K562 (cell line): Measurements from ENCODE around the gene KRABD2.
"Not testable (repeated sequence)": the region's sequence is repeated elsewhere in the genome, so short reads cannot be mapped to it uniquely, and the experiment has no call there.

Source experiments
- ATAC-seq: fragments of 200-7000 bp; cut with Tn5 transposase; 3 replicates; pipeline ENCODE4 v1.9.1; 2020; ENCODE audit warnings: moderate library complexity
- BruUV-seq: library from RNA; stranded (reverse); fragments of 400-500 nt; replicated peaks from 2 replicates; lab custom pipeline; 2021; lab: Mats Ljungman, UMichigan
- CTCF ChIA-PET: fragments of 300-600 bp; formaldehyde crosslinking; extraction: SDS; loops from one replicate; lab custom pipeline; 2021; ENCODE audit warnings: low intra/inter-chr PET ratio; lab: Yijun Ruan, JAX
- POLR2A ChIA-PET: fragments of 300-600, 350-650 bp; sonication (Branson Sonifier 250); formaldehyde crosslinking; extraction: SDS; loops from one replicate; lab custom pipeline; 2021; ENCODE audit warnings: antibody characterized with exemption, inconsistent platforms; lab: Yijun Ruan, JAX
- DNase-seq, 4 experiments: peaks; one replicate each; pipeline versions ENCODE4 v3.0.0 to v3.0.0-alpha.2; 2011 to 2018; ENCODE audit warnings: low spot score in 3 of 4, mixed read lengths in 3 of 4; ENCODE audit errors: extremely low read depth in 1 of 4
- FAIRE-seq: peaks from 2 replicates; lab custom pipeline; 2011; peaks lifted over from hg19 to GRCh38; lab: Jason Lieb, UNC
- H2AFZ ChIP-seq: 2 replicates; pipeline ENCODE4 v1.6.0; 2011; ENCODE audit warnings: low read depth, low read length, control low read depth, inconsistent platforms
- H3K27ac ChIP-seq: fragments of 200-600 bp; 3 replicates; pipeline ENCODE4 v1.8.0; 2011; ENCODE audit warnings: low read depth, mild to moderate bottlenecking, control low read depth, inconsistent platforms, low read length, moderate library complexity, mixed read lengths; ENCODE audit errors: extremely low read depth
- H3K27me3 ChIP-seq, 2 experiments: fragments of 300-600 bp in 1 of 2; 2 replicates in 1 of 2; 3 replicates in 1 of 2; pipeline versions ENCODE4 v1.6.0 to v1.8.0; 2011; ENCODE audit warnings: inconsistent platforms in 2 of 2, low read length in 2 of 2, mild to moderate bottlenecking in 1 of 2, mixed read lengths in 1 of 2, moderate library complexity in 1 of 2; ENCODE audit not compliant: control insufficient read depth in 2 of 2, insufficient read depth in 2 of 2
- H3K36me3 ChIP-seq: fragments of 300-600 bp; 3 replicates; pipeline ENCODE4 v1.8.0; 2011; ENCODE audit warnings: mild to moderate bottlenecking, low read length, inconsistent platforms; ENCODE audit not compliant: control insufficient read depth, insufficient read depth
- H3K4me1 ChIP-seq, 2 experiments: fragments of 200-600 bp in 1 of 2; replicated peaks in 1 of 2; 2 replicates in 1 of 2; 3 replicates in 1 of 2; pipeline versions ENCODE4 v1.5.1 to v1.8.0; 2011; ENCODE audit warnings: inconsistent platforms in 2 of 2, low read length in 2 of 2, mild to moderate bottlenecking in 1 of 2, mixed read lengths in 1 of 2, moderate library complexity in 1 of 2; ENCODE audit not compliant: control insufficient read depth in 2 of 2, insufficient read depth in 2 of 2
- H3K4me2 ChIP-seq: 2 replicates; pipeline ENCODE4 v1.6.1; 2011; ENCODE audit warnings: low read length, control low read depth, inconsistent platforms, mixed read lengths; ENCODE audit not compliant: insufficient read depth
- H3K4me3 ChIP-seq: fragments of 200-600 bp; sonication (generic), shearing (Covaris generic); 2 replicates; pipeline ENCODE4 v1.5.1; 2016; ENCODE audit warnings: control low read depth, inconsistent platforms
- H3K79me2 ChIP-seq: fragments of 200-600 bp; 3 replicates; pipeline ENCODE4 v1.8.0; 2011; ENCODE audit warnings: low read length, inconsistent platforms; ENCODE audit not compliant: control insufficient read depth, insufficient read depth
- H3K9ac ChIP-seq, 2 experiments: 2 replicates each; pipeline versions ENCODE4 v1.6.0 to v1.6.1; 2011; ENCODE audit warnings: low read depth in 2 of 2, low read length in 2 of 2, control low read depth in 1 of 2, inconsistent platforms in 1 of 2, mild to moderate bottlenecking in 1 of 2, mixed read lengths in 1 of 2; ENCODE audit not compliant: insufficient read depth in 1 of 2
- H3K9me1 ChIP-seq: one replicate; pipeline ENCODE4 v1.6.0; 2011; ENCODE audit warnings: inconsistent platforms, mild to moderate bottlenecking, low read length, moderate library complexity; ENCODE audit not compliant: control insufficient read depth, insufficient read depth
- H3K9me3 ChIP-seq: replicated peaks from 2 replicates; pipeline ENCODE4 v1.5.1; 2011; ENCODE audit warnings: low read depth, low read length, inconsistent platforms; ENCODE audit not compliant: control insufficient read depth, insufficient read depth
- H4K20me1 ChIP-seq: replicated peaks from 2 replicates; pipeline ENCODE4 v1.6.1; 2011; ENCODE audit warnings: low read length, inconsistent platforms, mixed read lengths; ENCODE audit not compliant: control insufficient read depth, insufficient read depth
- CC2D1A ChIP-seq: fragments of 450-650 bp; IDR thresholded peaks from 2 replicates; pipeline ENCODE4 v1.6.1; 2017; ENCODE audit warnings: mild to moderate bottlenecking
- NFIC ChIP-seq: fragments of 450-650 bp; IDR thresholded peaks from 2 replicates; pipeline ENCODE4 v1.6.1; 2017; ENCODE audit warnings: mild to moderate bottlenecking, inconsistent platforms
- PURB ChIP-seq: sonication (generic); formaldehyde crosslinking; IDR thresholded peaks from 2 replicates; pipeline ENCODE4 v1.9.0; 2021; ENCODE audit warnings: low read depth, mild to moderate bottlenecking, missing genetic modification reagents
- WGBS: fragments of 100-300 bp; shearing (Covaris generic); methylation state at CpG from one replicate; pipeline ENCODE4 v1.1.6; 2016; ENCODE audit warnings: low coverage, mixed read lengths; ENCODE audit not compliant: insufficient coverage; ENCODE audit errors: missing lambda C conversion rate; 5-methylcytosine and 5-hydroxymethylcytosine counted together
- in situ Hi-C: fragments of 300-500 bp; cut with MboI; formaldehyde crosslinking; loops from 4 replicates; pipeline ENCODE4 v1.15.0; 2018; ENCODE audit warnings: inconsistent platforms, mixed read lengths
- intact Hi-C: fragments of 100-400 bp; cut with micrococcal nuclease; formaldehyde crosslinking; loops from 2 replicates; pipeline ENCODE4 v1.14.2; 2022
- TF ChIP-seq, protein P1 (sequence below), 2 experiments: IDR thresholded peaks; 2 replicates each; pipeline ENCODE4 v1.6.1; 2012; ENCODE audit warnings: improper control_type of control experiment in 2 of 2, low read depth in 2 of 2, low read length in 2 of 2, borderline replicate concordance in 1 of 2

The KRABD2 gene

DNA sequence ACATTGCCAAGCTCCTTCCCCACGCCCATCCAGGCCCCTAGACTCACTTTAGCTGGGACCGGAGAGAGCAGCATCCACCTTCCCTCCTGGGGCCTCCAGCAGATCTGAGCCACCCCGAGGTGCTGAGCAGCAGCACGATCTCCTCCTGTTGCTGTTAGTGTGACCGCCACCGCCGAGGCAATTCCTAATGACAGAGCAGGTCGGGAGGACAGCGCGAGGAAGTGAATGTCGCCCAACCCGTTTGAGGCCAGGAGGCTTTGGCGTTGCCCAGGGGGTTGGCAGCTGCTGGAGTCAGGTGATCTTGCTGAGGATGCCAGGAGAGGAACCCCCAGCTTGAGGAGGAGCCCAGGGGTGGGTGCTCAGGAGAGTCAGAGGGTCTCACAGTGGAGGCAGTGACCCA, 21.1 kb upstream of the KRABD2 start, which contains the start of gene RNF222:
TSS of gene RNF222 (minus strand) at position 192 of the 400 bp plus-strand sequence. CDS start 4,366 bp downstream, outside the sequence.
- no peak for DNase-seq
- no peaks in the 10 kb centered on the region for H3K79me2 ChIP-seq
- no TSS peak for BruUV-seq
- WGBS, result 5% methylated on average over 11 of the region's 13 CpGs
- H3K27me3 ChIP-seq, result peaks cover 0 to 19% of the 10 kb centered on the region in 2 experiments; a peak in 3 of 5 replicates
- H3K9me3 ChIP-seq, result no peaks in the 10 kb centered on the region
- H3K9ac ChIP-seq, result peak within 1 kb of the TSS in 1 of 2 experiments; percentile 77; a peak in 2 of 4 replicates
- H3K9me1 ChIP-seq, result no peaks in the 10 kb centered on the region
- in situ Hi-C loops (loop anchor here (25.0 kb wide), 1 partner anchor 1140 kb away; no protein-coding TSS in a partner anchor), intact Hi-C loops (no loop called here)
- no peak within 1 kb of the TSS for H3K4me2 ChIP-seq
- FAIRE-seq, result no peak
- peak; percentile 47; the same call in 1 of the 3 replicates for ATAC-seq
- TF ChIP-seq, protein P1, sequence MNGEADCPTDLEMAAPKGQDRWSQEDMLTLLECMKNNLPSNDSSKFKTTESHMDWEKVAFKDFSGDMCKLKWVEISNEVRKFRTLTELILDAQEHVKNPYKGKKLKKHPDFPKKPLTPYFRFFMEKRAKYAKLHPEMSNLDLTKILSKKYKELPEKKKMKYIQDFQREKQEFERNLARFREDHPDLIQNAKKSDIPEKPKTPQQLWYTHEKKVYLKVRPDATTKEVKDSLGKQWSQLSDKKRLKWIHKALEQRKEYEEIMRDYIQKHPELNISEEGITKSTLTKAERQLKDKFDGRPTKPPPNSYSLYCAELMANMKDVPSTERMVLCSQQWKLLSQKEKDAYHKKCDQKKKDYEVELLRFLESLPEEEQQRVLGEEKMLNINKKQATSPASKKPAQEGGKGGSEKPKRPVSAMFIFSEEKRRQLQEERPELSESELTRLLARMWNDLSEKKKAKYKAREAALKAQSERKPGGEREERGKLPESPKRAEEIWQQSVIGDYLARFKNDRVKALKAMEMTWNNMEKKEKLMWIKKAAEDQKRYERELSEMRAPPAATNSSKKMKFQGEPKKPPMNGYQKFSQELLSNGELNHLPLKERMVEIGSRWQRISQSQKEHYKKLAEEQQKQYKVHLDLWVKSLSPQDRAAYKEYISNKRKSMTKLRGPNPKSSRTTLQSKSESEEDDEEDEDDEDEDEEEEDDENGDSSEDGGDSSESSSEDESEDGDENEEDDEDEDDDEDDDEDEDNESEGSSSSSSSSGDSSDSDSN (IDR thresholded peaks at IDR 0.05; ENCODE audit: borderline replicate concordance in 1 of 2, low read depth in 2 of 2, low read length in 2 of 2), result no peak
- no peak for TF ChIP-seq CC2D1A
- no peak for TF ChIP-seq PURB
- TF ChIP-seq NFIC, result peak; percentile 67; the same call in 1 of the 2 replicates
- no peak within 1 kb of the TSS for H2AFZ ChIP-seq
- no peaks in the 10 kb centered on the region for H3K36me3 ChIP-seq
- no peaks in the 10 kb centered on the region for H4K20me1 ChIP-seq
- ChIA-PET POLR2A (interaction anchor here (1.1 kb wide), 1 partner anchor 14 kb away, joined by 4 read pairs; no protein-coding TSS in a partner anchor), CTCF (no interaction called here)
- H3K27ac ChIP-seq, result no peak within 1 kb of the TSS
- H3K4me3 ChIP-seq, result no peak within 1 kb of the TSS
- H3K4me1 ChIP-seq, result peaks cover 0 to 15% of the 10 kb centered on the region in 2 experiments; a peak in 3 of 5 replicates

DNA sequence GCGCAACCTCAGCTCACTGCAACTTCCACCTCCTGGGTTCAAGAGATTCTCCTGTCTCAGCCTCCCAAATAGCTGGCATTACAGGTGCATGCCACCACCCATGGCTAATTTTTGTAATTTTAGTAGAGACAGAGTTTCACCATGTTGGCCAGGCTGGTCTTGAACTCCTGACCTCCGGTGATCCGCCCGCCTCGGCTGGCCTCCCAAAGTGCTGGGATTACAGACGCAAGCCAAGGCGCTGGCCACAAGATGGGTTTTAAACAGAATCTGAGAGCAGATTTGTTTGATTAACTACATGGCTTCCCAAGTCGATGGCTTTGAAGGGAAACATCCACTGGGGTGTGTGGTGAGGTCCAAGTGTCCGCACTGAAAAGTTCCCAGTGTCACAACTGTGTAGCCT, 18.0 kb upstream of the KRABD2 start:
- intact Hi-C loops, FAIRE-seq: not testable (repeated sequence)

More for the DNA sequence above, 18.0 kb upstream of the KRABD2 start:
- H3K36me3 ChIP-seq, H3K4me2 ChIP-seq, H4K20me1 ChIP-seq, POLR2A ChIA-PET, H3K27ac ChIP-seq, H3K9me3 ChIP-seq, H3K4me3 ChIP-seq, H3K9me1 ChIP-seq, H3K9ac ChIP-seq, DNase-seq, ATAC-seq, H3K79me2 ChIP-seq, H2AFZ ChIP-seq, BruUV-seq: not testable (repeated sequence)
- WGBS, result 37% methylated on average over 6 of the region's 9 CpGs
- CTCF ChIA-PET, result interaction anchor here (0.6 to 0.7 kb wide), 2 partner anchors 51 to 277 kb away, joined by 3 read pairs; no protein-coding TSS in a partner anchor
- Histone ChIP-seq H3K4me1 (peaks cover 0 to 27% of the 10 kb centered on the region in 2 experiments; a peak in 4 of 5 replicates), H3K27me3 (peaks cover 0 to 19% of the 10 kb centered on the region in 2 experiments; a peak in 3 of 5 replicates)
- in situ Hi-C loops, result loop anchor here (25.0 kb wide), 1 partner anchor 1143 kb away; no protein-coding TSS in a partner anchor
